NK-92 (cell line): Measurements from ENCODE around the gene S1PR3.

ENCODE experiments used
- DNase-seq: peaks from one replicate; lab custom pipeline; 2025; ENCODE audit not compliant: unreplicated experiment; lab: John Stamatoyannopoulos, UW

The S1PR3 gene

GRCh38 chr9:89036383-89036782 lies 45.1 kb downstream of the S1PR3 start:
- no peak for DNase-seq

GRCh38 chr9:89036891-89037290 lies 45.6 kb downstream of the S1PR3 start:
- no peak for DNase-seq

- DNase-seq, result no peak
These were observed 46.1 kb downstream of the S1PR3 start for GRCh38 chr9:89037346-89037745.

GRCh38 chr9:89037891-89038290 lies 46.6 kb downstream of the S1PR3 start:
- DNase-seq, result no peak

- DNase-seq, result no peak
These were observed 47.3 kb downstream of the S1PR3 start for GRCh38 chr9:89038382-89039103.

GRCh38 chr9:89039104-89039465 lies 47.8 kb downstream of the S1PR3 start:
- DNase-seq, result no peak

GRCh38 chr9:89039664-89040063 lies 48.4 kb downstream of the S1PR3 start:
- DNase-seq, result no peak

- DNase-seq, result no peak
These were observed 51.7 kb downstream of the S1PR3 start for GRCh38 chr9:89042984-89043383.

GRCh38 chr9:89044104-89044503 lies 52.8 kb downstream of the S1PR3 start:
- no peak for DNase-seq

- no peak for DNase-seq
These were observed 53.6 kb downstream of the S1PR3 start for GRCh38 chr9:89044881-89045280.

- DNase-seq, result no peak
These were observed 55.6 kb downstream of the S1PR3 start for GRCh38 chr9:89046832-89047231.

- DNase-seq, result no peak
These were observed 56.4 kb downstream of the S1PR3 start for GRCh38 chr9:89047667-89048066.

- DNase-seq, result no peak
These were observed 57.3 kb downstream of the S1PR3 start for GRCh38 chr9:89048616-89049015.

- no peak for DNase-seq
These were observed 58.4 kb downstream of the S1PR3 start for GRCh38 chr9:89049646-89050045.

- DNase-seq, result no peak
These were observed 60.3 kb downstream of the S1PR3 start for GRCh38 chr9:89051421-89052025.

- DNase-seq, result no peak
These were observed 61.3 kb downstream of the S1PR3 start for GRCh38 chr9:89052470-89053097.

GRCh38 chr9:89053301-89053700 lies 62.0 kb downstream of the S1PR3 start:
- DNase-seq, result no peak
